HK-2 (cell line): Measurements from ENCODE around the gene SYMPK.
"Not testable (repeated sequence)": the region's sequence is repeated elsewhere in the genome, so short reads cannot be mapped to it uniquely, and the experiment has no call there.

Experiments used
- DNase-seq: peaks from one replicate; pipeline ENCODE4 v3.0.0-alpha.2; 2018; ENCODE audit not compliant: unreplicated experiment

The SYMPK gene

GRCh38 chr19:45804140-45804958 lies 58.6 kb downstream of the SYMPK start:
- no peak for DNase-seq

DNA sequence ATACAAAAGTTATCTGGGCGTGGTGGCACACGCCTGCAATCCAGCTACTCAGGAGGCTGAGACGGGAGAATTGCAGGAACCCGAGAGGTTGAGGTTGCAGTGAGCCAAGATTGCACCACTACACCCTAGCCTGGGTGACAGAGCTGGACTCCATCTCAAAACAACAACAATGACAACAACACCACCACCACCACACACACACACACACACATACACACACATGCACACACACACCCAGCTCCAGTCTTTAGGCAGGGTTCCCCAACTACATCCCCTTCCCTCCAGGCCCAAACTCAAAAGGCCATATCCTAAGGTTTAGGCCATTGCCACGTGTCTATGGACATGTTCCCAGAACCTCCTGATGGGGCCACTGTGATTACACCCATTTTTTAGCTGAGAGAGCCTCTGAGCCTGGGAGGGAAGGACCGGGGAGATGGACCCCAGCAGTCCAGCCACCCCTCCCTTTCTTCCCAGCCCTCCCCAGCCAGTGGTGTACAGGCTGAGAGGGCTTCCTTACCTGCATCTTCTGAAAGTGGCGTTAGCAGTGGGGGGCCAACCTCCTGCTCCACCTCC lies 61.3 kb downstream of the SYMPK start:
- DNase-seq = no peak

DNA sequence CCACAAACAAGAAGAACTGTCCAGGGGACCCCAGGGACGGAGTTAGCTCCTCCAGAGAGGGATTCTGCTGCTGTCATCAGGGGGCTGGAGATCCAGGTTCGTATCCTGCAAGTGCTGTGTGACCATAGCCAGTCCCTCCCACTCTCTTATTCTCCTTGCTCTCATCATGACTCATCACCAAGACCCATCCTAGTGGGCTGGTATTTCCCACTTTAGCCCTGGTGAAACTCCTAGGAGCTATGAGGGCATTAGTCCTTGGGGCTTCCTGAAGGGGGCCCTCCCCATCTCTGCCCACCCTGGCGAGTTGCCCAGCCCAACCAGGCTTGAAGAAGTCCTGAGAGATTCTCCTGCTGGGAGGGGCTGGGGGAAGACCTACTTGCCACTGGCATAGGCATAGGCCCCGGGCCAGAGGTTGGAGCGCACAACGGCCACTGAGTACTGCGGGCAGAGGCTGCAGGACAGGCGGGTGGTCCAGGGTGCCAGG lies 62.8 kb downstream of the SYMPK start:
- DNase-seq = peak; percentile 84

DNA sequence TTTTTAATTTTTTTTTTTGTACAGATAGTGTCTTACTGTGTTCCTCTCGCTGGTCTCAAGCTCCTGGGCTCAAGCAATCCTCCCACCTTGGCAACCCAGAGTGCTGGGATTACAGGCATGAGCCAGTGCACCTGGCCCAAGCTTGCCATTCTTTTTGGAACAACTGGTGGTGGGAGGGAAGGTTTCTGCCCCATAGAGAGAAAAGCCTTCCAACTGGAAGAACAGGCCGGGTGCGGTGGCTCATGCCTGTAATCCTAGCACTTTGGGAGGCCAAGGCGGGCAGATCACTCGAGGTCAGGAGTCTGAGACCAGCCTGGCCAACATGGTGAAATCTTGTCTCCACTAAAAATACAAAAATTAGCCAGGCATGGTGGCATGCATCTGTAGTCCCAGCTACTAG lies 63.4 kb downstream of the SYMPK start:
- DNase-seq = not testable (repeated sequence)

- peak; percentile 72 for DNase-seq
These were observed 63.9 kb downstream of the SYMPK start for GRCh38 chr19:45798995-45799517.

DNA sequence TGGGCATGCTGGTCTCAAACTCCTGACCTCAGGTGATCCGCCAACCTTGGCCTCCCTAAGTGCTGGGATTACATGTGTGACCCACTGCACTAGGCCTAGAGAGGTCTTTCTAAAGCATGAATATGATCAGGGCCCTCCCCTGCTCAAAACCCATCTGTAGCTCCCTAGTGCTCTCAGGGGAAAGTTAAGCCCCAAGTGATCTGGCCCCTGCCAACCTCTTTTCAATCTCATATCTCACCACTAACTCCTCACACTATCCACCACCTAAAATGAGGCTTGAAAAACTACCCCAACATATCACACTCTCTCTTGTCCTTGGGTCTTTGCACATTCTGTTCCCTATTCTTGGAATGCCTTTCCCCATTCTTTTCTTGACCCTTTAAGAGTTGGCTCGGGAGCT lies 68.3 kb downstream of the SYMPK start:
- no peak for DNase-seq

DNA sequence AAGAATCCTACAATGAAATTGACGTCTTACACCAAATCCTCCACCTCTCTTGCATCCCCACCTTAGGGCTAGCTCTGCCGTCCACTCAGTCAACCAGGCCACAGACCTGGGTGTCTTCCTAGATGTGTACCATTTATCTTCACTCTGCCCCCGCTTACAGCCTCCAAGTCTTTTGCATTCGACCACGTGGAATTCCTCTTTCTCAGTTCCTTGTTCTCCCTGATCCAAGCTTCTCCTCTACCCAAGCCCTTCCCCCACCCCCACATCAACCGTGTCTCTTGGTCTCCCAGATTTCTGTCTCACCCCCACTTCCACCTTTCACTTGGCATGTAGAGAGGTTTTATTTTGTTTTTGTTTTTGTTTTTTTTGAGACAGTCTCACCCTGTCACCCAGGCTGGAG lies 69.1 kb downstream of the SYMPK start:
- DNase-seq = no peak

- no peak for DNase-seq
These were observed 69.8 kb downstream of the SYMPK start for GRCh38 chr19:45793178-45793564.

- peak; percentile 100 for DNase-seq
These were observed 70.3 kb downstream of the SYMPK start, which contains the start of gene DMWD for GRCh38 chr19:45792470-45793177. Gene DMWD (minus strand): TSS chr19:45792845. CDS start chr19:45792756, 89 bp downstream.

DNA sequence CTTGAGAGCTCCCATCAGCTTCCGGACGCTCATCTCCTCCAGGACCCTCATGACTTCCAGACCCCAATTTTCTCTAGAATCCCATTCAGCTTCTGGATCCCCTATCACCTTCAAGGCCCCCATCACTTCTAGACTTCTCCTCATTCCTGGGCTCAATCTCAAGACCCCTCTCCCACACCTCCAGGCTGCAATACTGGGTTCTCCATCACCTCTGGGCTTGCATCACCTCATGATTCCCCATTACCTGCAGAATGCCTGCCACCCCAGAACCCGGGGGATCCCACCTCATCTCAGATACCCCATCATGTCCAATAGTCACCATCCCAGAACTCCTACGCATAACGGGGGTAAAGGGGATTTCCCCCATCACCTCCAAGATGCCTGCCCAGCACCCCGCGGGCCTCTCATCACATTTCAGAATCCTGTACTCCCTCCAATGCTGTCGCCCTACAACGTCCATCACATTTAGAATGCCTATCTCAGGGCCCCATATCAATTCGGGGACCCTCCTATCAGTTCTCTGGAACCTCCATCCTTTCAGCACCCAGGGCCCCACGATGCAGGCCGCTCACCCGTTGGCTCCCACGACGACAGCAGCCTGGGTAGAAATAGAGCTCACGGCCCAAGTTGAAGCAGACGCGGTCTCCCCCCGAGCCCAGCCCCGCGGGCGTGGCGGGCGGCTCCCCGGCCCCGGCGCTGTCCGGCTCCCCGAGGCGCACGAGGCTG lies 71.0 kb downstream of the SYMPK start:
- no peak for DNase-seq

- DNase-seq = no peak
These were observed 72.0 kb downstream of the SYMPK start for GRCh38 chr19:45790942-45791341.

- no peak for DNase-seq
These were observed 73.7 kb downstream of the SYMPK start for GRCh38 chr19:45789035-45789786.

DNA sequence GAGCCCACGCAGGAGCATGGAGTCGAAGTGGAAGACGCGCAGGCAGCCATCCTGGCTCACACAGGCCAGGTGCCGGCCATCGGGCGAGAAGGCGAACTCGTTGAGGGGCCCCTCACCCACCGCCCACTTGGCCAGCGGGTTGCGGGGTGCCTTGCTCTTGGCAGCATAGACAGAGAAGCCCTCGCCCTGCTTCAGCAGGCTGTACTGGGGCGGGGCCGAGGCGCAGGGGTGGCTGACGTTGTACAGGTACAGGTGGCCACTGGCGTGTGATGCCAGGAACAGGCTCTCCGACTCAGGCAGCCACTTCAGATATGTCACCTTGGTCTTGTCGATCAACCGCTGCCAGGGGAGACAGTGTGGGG lies 76.4 kb downstream of the SYMPK start:
- DNase-seq = no peak

DNA sequence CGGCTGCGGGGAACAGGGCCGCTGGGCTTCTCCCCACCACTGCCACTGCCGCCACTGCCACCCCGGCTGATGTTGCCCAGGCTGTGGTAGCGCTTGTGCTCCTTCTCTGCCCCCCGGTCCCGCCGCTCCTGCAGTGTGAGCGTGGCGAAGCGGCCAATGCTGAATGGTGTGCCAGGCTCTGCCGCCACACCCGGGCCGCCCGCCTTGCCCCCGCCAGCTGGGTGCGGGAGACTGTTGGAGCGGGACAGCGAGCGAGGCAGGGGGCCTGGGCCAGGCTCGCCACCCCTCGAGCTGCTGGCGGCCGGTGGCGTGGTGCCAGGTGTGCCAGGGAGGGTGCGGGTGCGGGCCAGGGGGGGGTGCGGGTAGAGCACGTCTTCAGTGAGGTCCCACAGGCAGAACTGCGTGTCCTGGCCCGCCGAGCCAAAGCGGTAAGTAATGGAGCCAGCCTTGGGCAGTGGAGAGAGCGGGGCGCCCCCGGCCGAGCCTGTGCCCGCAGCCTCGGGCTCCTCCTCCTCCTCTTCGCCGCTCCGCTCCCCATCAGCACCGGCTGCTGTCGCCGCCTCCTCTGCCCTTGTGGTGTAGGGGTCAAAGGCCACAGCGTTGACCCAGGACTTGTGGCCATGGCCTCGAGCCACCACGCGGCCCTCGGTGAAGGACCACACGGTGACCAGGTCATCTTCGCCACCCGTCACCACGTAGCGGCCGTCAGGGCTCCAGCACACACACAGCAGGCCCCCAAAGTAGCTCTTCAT lies 77.0 kb downstream of the SYMPK start:
- no peak for DNase-seq

DNA sequence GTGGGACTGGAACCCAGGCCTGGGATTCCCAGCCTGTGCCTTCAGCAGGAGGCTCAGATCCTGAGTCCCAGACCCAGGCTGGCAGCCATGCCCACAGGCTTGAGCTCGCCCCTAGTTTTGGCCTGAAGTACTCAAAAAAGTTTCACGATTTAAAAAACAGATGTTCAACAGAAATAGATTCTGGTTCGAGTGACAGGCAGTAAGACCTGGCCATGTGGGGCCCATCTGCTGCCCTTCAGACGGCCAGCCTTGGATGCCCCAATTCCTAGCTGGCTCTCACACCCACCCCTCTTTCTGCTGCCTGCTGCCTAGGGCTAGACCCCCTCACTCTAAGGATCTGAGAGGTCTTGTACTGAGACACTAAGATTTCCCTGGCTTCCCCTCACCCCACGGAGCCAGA lies 77.8 kb downstream of the SYMPK start:
- DNase-seq = no peak

DNA sequence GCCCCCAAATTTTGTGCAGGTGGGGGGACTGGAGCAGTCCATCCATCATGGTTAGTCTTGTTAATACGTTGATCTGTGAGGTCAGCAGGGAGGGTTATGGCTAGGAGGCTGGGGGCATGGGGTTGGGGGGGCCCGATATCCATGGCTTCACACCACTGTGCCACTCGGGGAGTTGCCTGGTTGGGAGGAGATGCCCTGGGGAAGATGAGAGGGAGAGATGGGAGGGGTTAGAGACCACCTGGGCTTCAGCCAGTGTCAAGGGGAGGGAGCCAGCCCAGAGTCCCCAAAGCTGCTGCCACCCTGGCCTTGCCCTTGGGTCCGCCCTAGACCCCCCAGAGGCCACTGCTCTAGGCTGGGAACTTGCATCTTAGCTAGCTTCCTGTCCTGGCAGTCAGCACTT lies 78.9 kb downstream of the SYMPK start:
- no peak for DNase-seq

GRCh38 chr19:45782820-45783785 lies 79.8 kb downstream of the SYMPK start:
- DNase-seq = peak; percentile 52

DNA sequence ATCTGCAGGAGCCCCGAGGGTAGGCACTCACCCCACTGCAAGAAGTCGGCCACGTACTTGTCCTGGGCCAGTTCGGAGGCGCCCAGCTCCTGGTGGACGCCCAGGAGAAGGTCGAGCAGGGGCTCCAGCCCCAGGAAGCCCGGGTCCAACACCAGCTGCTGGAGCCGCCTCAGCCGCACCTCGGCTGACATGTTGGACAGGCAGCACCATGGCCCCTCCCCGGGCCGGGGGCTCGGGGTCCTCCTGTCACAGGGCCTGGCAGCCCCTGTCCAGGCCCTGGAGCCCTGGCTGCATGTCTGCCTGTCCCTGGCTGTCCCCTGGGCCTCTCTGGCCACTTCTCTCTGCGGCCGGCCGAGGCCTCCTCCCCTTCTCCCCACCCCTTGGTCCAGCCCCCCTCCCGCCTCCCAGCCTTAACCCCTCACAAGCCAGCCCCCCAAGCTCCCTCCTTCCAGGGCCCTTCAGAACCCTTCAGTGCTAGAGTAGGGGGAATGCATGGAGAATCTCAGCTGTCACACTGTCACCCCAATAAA lies 80.7 kb downstream of the SYMPK start, which contains the start of gene DMPK:
TSS of gene DMPK (minus strand) at position 329 of the 530 bp plus-strand sequence. CDS start at position 191, 138 bp downstream.
- DNase-seq = no peak
